GM23248 (cell line): ENCODE data around the gene SCAP.

Experiments used
- EZH2 ChIP-seq: fragments of 200-600 bp; sonication (generic); IDR thresholded peaks from 2 replicates; pipeline ENCODE4 v1.6.1; 2018; ENCODE audit warnings: antibody characterized with exemption, mild to moderate bottlenecking; ENCODE audit not compliant: insufficient read depth, poor library complexity, severe bottlenecking
- EZH2phosphoT487 ChIP-seq: fragments of 200-600 bp; sonication (generic); IDR thresholded peaks from 2 replicates; pipeline ENCODE4 v1.6.1; 2018; ENCODE audit warnings: antibody characterized with exemption, moderate library complexity, mild to moderate bottlenecking, low read depth; ENCODE audit not compliant: insufficient read depth

GRCh38 chr3:47425959-47426358 is 49.8 kb downstream of the SCAP start:
- TF ChIP-seq EZH2 (no peak), EZH2phosphoT487 (no peak)
